Stomach (tissue), 9 donors: ENCODE results near the gene FGF14. TPM values are rescaled to one million over a fixed set of nuclear protein-coding genes. Genes with fewer than 3 reads are reported as not detected.

Experiments
- DNase-seq, 2 donors: peaks; one replicate each; pipeline versions ENCODE4 v3.0.0 to v3.0.0-alpha.2; 2013 to 2019
- H3K27ac ChIP-seq, 5 donors: fragments of 200-600 bp in 4 of 5; sonication (generic) in 4 of 5; one replicate each; pipeline ENCODE4 v1.5.1; 2013 to 2019; ENCODE audit warnings: mild to moderate bottlenecking in 1 of 5, moderate library complexity in 1 of 5
- H3K27me3 ChIP-seq, 3 donors: fragments of 200-600 bp; sonication (generic); one replicate each; pipeline ENCODE4 v1.5.1; 2017 to 2019; ENCODE audit warnings: mixed run types in 1 of 3
- H3K36me3 ChIP-seq, 4 donors: fragments of 200-600 bp; sonication (generic); 1 replicate in 3 of 4; 2 replicates in 1 of 4; pipeline ENCODE4 v1.5.1; 2016 to 2019
- H3K4me1 ChIP-seq, 4 donors: fragments of 200-600 bp; sonication (generic); one replicate each; pipeline ENCODE4 v1.5.1; 2016 to 2019
- H3K4me3 ChIP-seq, 4 donors: fragments of 200-600 bp; sonication (generic) in 3 of 4; one replicate each; pipeline ENCODE4 v1.5.1; 2016 to 2019; ENCODE audit warnings: mild to moderate bottlenecking in 1 of 4
- H3K9me3 ChIP-seq, 4 donors: fragments of 200-600 bp; sonication (generic); one replicate each; pipeline ENCODE4 v1.5.1; 2016 to 2019
- CTCF ChIP-seq, 7 experiments: fragments of 450-650 bp in 4 of 7; fragments of 200-600 bp in 3 of 7; sonication (generic) in 3 of 7; IDR thresholded peaks; one replicate each; pipeline ENCODE4 v1.5.1; 2016 to 2019; ENCODE audit warnings: antibody characterized with exemption in 7 of 7, control low read depth in 2 of 7, mild to moderate bottlenecking in 1 of 7
- EP300 ChIP-seq: sonication (generic); formaldehyde crosslinking; IDR thresholded peaks from one replicate; pipeline ENCODE4 v1.6.1; 2017; ENCODE audit warnings: antibody characterized with exemption
- POLR2A ChIP-seq, 4 donors: fragments of 450-650 bp; IDR thresholded peaks; one replicate each; pipeline ENCODE4 v1.6.1; 2016; ENCODE audit warnings: antibody characterized with exemption in 4 of 4, control low read depth in 2 of 4, mild to moderate bottlenecking in 1 of 4, moderate library complexity in 1 of 4
- POLR2AphosphoS5 ChIP-seq, 3 donors: sonication (generic); formaldehyde crosslinking; IDR thresholded peaks; one replicate each; pipeline ENCODE4 v1.6.1; 2016; ENCODE audit warnings: antibody characterized with exemption in 3 of 3
- WGBS, 5 donors: extraction: QIAGEN DNeasy Blood & Tissue Kit in 3 of 5; methylation state at CpG; one replicate each; pipeline versions ENCODE4 v1.1.5 to v1.1.7; 2013 to 2018; 5-methylcytosine and 5-hydroxymethylcytosine counted together
- intact Hi-C: fragments of 100-400 bp; cut with DNase I; formaldehyde crosslinking; loops from one replicate; pipeline ENCODE4 v1.15.1; 2023; ENCODE audit warnings: low total_unique reads
- polyA plus RNA-seq, 3 donors: library from polyadenylated mRNA; stranded (reverse); fragments of 200-250 nt; gene quantifications; one replicate each; pipeline ENCODE4 v1.2.3, GENCODE V29; 2013
- total RNA-seq, 5 donors: library from RNA; depleted of rRNA; stranded (reverse); fragments of >200 nt; gene quantifications; one replicate each; pipeline versions ENCODE4 v1.1.0 to v1.2.3, GENCODE V29; 2014 to 2016
- donor health status: healthy with polysubstance abuse.
- donor health status: Bipolar disorder and iron deficiency.
- donor health status: healthy.

FGF14 gene
- total and polyA plus RNA-seq, 8 donors = 0.08 to 6.6 (median 0.54) TPM

GRCh38 chr13:101935828-101936227, 466.0 kb downstream of the FGF14 start:
- no peaks in the 10 kb centered on the region for H3K9me3 ChIP-seq
- H3K4me3 ChIP-seq = no peak overlapping the region
- no peak overlapping the region for H3K27ac ChIP-seq
- no peaks in the 10 kb centered on the region for H3K36me3 ChIP-seq
- no peaks in the 10 kb centered on the region for H3K27me3 ChIP-seq
- 80 to 91% (median 85%) methylated on average over 2 of the region's 2 CpGs for WGBS, 5 donors
- TF ChIP-seq POLR2A (IDR thresholded peaks at IDR 0.05) = no peak
- TF ChIP-seq CTCF (IDR thresholded peaks at IDR 0.05) = no peak
- TF ChIP-seq EP300 = no peak
- no peak for TF ChIP-seq POLR2AphosphoS5 (IDR thresholded peaks at IDR 0.05)
- intact Hi-C loops = no loop called here
- no peak for DNase-seq
- no peaks in the 10 kb centered on the region for H3K4me1 ChIP-seq

GRCh38 chr13:101931186-101931585, 470.7 kb downstream of the FGF14 start:
- TF ChIP-seq POLR2A (IDR thresholded peaks at IDR 0.05) = no peak
- TF ChIP-seq CTCF (IDR thresholded peaks at IDR 0.05) = no peak
- no peak for TF ChIP-seq EP300
- no peak for TF ChIP-seq POLR2AphosphoS5 (IDR thresholded peaks at IDR 0.05)
- H3K36me3 ChIP-seq = no peaks in the 10 kb centered on the region
- WGBS, 5 donors = 50 to 67% (median 54%) methylated on average over 3 of the region's 3 CpGs
- no peak for DNase-seq
- H3K9me3 ChIP-seq = no peaks in the 10 kb centered on the region
- H3K27ac ChIP-seq = no peak overlapping the region
- no peak overlapping the region for H3K4me3 ChIP-seq
- H3K27me3 ChIP-seq = no peaks in the 10 kb centered on the region
- intact Hi-C loops = no loop called here
- peaks cover 0 to 8% (median 0%) of the 10 kb centered on the region in 4 donors for H3K4me1 ChIP-seq

GRCh38 chr13:101930331-101930730, 471.5 kb downstream of the FGF14 start:
- TF ChIP-seq POLR2A (IDR thresholded peaks at IDR 0.05) = no peak
- TF ChIP-seq POLR2AphosphoS5 (IDR thresholded peaks at IDR 0.05) = no peak
- TF ChIP-seq EP300 = no peak
- peaks cover 0 to 8% (median 0%) of the 10 kb centered on the region in 4 donors for H3K4me1 ChIP-seq
- H3K27ac ChIP-seq = no peak overlapping the region
- H3K9me3 ChIP-seq = no peaks in the 10 kb centered on the region
- intact Hi-C loops = no loop called here
- H3K36me3 ChIP-seq = no peaks in the 10 kb centered on the region
- DNase-seq = no peak
- no peaks in the 10 kb centered on the region for H3K27me3 ChIP-seq
- 55 to 71% (median 62%) methylated on average over 2 of the region's 2 CpGs for WGBS, 5 donors
- no peak overlapping the region for H3K4me3 ChIP-seq

- WGBS, 5 donors = 45 to 68% (median 58%) methylated on average over 2 of the region's 2 CpGs
- intact Hi-C loops = no loop called here
- Histone ChIP-seq H3K4me1 (peaks cover 0 to 8% (median 0%) of the 10 kb centered on the region in 4 donors), H3K36me3 (no peaks in the 10 kb centered on the region), H3K27me3 (peaks cover 0 to 15% (median 0%) of the 10 kb centered on the region in 3 donors), H3K4me3 (no peak overlapping the region), H3K9me3 (no peaks in the 10 kb centered on the region), H3K27ac (no peak overlapping the region)
- no peak for DNase-seq
- no peak for TF ChIP-seq POLR2AphosphoS5 (IDR thresholded peaks at IDR 0.05)
- TF ChIP-seq CTCF (IDR thresholded peaks at IDR 0.05) = no peak
- no peak for TF ChIP-seq POLR2A (IDR thresholded peaks at IDR 0.05)
- no peak for TF ChIP-seq EP300
These were observed 476.1 kb downstream of the FGF14 start for GRCh38 chr13:101925731-101926130.

- H3K27ac ChIP-seq = no peak overlapping the region
- H3K9me3 ChIP-seq = no peaks in the 10 kb centered on the region
- TF ChIP-seq POLR2A (IDR thresholded peaks at IDR 0.05) (no peak), CTCF (IDR thresholded peaks at IDR 0.05) (no peak), POLR2AphosphoS5 (IDR thresholded peaks at IDR 0.05) (no peak), EP300 (no peak)
- WGBS, 5 donors = 3 to 7% (median 4%) methylated on average over 24 of the region's 24 CpGs
- H3K27me3 ChIP-seq = peaks cover 11 to 75% (median 44%) of the 10 kb centered on the region in 3 donors
- H3K4me1 ChIP-seq = peaks cover 8 to 29% (median 15%) of the 10 kb centered on the region in 4 donors
- H3K36me3 ChIP-seq = no peaks in the 10 kb centered on the region
- peak overlapping the region in 2 of 4 donors; percentile 2 to 11 for H3K4me3 ChIP-seq
- intact Hi-C loops = no loop called here
- peak in 1 of 2 donors; percentile 64 for DNase-seq
These were observed 482.2 kb downstream of the FGF14 start for GRCh38 chr13:101919541-101920181.
